Esophagus squamous epithelium (tissue), 4 donors: Measurements from ENCODE around the gene MIEF2.

Experiments
- CTCF ChIP-seq, 6 experiments: fragments of 450-650 bp in 4 of 6; fragments of 200-600 bp in 2 of 6; sonication (generic) in 2 of 6; IDR thresholded peaks; one replicate each; pipeline ENCODE4 v1.5.1; 2016 to 2019; ENCODE audit warnings: antibody characterized with exemption in 6 of 6, mild to moderate bottlenecking in 4 of 6, moderate library complexity in 4 of 6
- POLR2A ChIP-seq, 4 donors: fragments of 450-650 bp; IDR thresholded peaks; one replicate each; pipeline ENCODE4 v1.6.1; 2017; ENCODE audit warnings: antibody characterized with exemption in 4 of 4, mild to moderate bottlenecking in 4 of 4, moderate library complexity in 3 of 4

DNA sequence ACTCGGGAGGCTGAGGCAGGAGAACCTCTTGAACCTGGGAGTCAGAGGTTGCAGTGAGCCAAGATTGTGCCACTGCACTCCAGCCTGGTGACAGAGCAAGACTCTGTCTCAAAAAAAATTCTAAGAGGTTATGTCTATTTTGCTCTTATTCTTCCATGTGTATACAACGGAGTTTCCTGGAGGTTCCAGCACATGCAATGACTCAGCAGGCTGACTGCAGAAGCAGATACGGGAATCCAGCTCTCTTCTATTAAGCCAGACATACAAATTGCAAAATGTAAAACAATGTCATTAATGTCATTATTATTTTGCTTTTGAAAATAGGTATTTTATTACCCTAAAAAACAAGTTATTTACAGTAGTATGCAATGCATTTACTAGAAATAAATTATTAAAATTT is 18.4 kb downstream of the MIEF2 start:
- TF ChIP-seq CTCF (IDR thresholded peaks at IDR 0.05) = no peak
- TF ChIP-seq POLR2A (IDR thresholded peaks at IDR 0.05) = no peak
